HL-60/S4 (cell line): ENCODE measurements around the gene ZSCAN18.

Experiments
- in situ Hi-C: fragments of 300-500 bp; cut with MboI; formaldehyde crosslinking; loops from 2 replicates; pipeline ENCODE4 v1.14.3; 2022; ENCODE audit warnings: low sequenced_read_pairs

Gene ZSCAN18

DNA sequence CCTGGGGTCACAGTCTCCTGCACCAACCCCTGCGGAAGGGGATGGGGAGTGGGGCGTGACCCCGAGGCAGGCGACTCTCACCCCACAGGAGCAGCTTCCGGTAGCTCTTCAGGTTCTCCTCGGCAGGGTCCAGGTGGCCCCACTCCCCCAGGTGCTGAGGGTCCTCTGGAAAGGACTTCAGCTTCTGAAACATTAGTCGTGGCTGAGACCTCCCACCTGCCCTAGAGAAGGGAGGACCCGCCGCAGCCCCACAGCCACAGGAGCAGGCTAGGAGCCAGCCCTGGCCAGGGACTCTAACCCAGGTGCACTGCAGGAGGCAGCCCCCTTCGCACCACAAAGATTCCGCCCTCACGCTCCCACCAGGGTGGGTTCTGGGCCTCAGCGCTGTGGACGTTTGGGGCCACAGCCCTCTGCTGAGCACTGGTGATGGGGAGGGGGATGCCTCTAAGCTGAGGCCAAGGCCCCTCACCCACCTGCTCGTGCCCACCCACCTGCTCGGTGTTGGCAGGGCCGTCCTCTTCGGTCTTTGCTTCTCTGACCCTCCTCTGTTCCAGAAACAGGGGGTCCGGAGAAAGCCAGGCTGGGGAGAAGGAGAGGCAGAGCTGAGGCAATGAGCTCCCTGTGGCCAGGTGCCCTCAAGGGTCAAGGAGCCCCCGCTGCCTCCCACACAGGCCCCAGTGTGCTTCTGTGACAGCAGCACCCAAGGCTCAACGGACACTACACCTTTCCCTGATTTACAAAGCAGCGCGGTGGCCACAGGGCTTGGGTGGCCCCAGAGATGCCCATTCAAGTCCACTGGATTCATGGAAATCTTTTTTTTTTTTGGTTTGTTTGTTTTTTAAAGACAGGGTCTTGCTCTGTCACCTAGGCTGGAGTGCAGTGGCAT lies 11.0 kb downstream of the ZSCAN18 start:
- in situ Hi-C loops, result no loop called here

- in situ Hi-C loops, result no loop called here
Measured at GRCh38 chr19:58085348-58085875, 12.6 kb downstream of the ZSCAN18 start.

DNA sequence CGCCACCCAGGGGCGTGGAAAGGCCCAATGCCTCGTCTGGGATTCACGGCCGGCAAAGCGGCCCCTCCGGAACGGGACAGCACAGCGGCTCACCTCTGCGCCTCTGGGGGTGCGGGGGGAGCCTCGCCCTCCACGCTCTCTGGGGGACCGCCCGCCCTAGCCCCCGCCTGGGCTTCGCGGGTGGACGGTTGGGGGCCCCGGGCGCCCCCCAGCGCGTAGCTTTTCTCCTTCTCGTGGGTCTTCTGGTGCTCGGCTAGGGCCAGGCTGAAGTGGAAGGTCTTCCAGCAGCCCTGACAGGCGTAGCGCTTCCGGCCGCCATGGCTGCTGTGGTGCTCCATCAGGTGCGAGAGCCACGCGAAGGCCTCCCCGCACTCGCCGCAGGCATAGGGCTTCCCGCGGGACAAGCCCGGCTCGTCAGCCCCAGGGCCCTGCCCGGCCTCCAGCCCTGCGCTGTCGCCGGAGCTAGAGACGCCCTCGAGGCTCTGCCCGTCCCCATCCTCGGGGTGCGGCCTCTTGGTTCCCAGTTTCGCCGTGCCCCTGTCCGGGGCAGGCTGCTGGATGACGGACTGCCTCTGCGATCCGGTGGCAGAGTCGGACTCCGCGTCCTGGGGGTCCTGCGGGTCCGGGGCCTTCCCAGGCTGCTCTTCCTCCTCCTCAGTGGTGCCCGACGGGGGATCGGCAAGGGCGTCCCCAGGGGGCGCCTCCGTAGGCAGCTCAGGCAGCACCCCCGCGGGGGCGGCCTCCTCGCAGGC lies 13.3 kb downstream of the ZSCAN18 start:
- in situ Hi-C loops, result no loop called here

- in situ Hi-C loops, result no loop called here
Measured at GRCh38 chr19:58083021-58083420, 15.0 kb downstream of the ZSCAN18 start.

- in situ Hi-C loops, result no loop called here
Measured at GRCh38 chr19:58079792-58080191, 18.2 kb downstream of the ZSCAN18 start.

GRCh38 chr19:58067240-58067912 lies 30.7 kb downstream of the ZSCAN18 start:
- in situ Hi-C loops, result no loop called here

- in situ Hi-C loops, result no loop called here
Measured at GRCh38 chr19:58063712-58064111, 34.3 kb downstream of the ZSCAN18 start.

DNA sequence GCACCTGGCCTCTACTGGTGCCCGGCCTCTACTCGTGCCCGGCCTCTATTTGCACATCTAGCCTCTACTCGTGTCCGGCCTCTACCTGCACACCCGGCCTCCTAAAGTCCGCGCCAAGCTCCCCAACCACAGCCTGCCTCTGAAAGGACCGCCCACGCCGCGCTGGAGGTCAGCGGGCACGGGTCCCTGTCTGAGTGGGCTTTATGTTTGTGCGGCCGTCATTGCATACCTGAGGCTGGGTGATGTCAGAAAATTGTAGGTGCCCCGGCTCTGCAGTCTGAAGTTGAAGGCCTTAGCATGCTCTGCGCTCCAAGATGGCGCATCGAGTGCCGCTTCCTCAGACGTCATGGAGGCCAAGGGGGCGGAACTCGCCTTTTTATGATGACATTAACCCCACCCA lies 37.8 kb downstream of the ZSCAN18 start:
- in situ Hi-C loops, result no loop called here

DNA sequence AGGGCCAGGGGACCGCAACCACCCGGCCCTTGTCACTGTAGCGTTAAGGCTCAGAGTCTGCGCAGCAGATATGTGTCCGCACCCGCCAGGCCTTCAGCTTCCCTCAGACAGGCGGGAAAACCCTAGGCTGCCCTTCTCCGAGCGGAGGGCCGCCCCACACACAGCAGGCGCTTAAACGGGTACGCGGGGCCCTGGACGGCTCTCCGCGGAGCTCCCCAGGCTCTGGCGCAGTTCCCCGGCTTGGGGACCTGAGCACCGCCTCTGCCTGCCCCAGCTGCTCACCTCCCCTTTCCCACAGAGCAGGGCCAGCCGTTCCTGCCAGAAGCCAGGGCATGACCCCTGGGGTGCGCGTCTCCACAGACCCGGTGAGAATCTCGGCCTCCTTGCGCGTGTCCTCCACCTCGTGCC lies 38.4 kb downstream of the ZSCAN18 start:
- in situ Hi-C loops, result no loop called here

DNA sequence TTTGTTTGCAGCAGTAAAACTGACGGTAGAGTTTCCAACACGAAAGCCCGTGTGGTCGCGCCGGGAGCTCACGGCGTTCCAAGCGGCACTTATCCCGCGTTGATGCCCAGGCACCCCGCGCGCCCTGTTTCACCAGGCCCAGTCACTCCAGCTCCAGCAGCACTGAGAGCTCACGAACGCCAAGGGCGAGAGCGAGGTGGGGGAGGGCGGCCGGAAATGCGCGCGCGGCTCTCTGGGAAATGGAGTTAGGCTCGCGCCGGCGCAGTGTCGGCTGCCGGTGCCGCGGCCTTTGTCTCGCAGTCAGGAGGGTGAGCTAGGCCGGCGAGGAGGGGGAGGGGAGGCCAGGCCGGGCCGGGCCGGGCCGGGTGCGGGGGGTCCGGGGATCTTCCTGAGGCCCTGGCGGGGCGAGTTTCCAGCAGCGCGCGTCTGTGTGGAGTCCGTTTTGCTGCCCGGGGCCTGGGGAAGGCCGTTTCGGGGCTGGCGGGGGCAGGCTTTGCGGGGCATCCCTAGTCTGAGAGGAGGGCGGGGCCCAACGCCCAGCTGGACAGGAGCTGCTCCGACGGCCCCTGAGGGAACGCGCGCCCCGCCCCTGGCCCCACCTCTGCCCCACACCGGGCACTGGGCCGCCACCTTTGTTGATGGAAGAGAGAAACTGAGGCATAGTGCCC lies 38.9 kb downstream of the ZSCAN18 start, which contains the start of gene ZNF135:
Gene ZNF135 (plus strand): TSS at position 280 of the 668 bp plus-strand sequence. CDS start 721 bp downstream, outside the sequence.
- in situ Hi-C loops, result no loop called here

DNA sequence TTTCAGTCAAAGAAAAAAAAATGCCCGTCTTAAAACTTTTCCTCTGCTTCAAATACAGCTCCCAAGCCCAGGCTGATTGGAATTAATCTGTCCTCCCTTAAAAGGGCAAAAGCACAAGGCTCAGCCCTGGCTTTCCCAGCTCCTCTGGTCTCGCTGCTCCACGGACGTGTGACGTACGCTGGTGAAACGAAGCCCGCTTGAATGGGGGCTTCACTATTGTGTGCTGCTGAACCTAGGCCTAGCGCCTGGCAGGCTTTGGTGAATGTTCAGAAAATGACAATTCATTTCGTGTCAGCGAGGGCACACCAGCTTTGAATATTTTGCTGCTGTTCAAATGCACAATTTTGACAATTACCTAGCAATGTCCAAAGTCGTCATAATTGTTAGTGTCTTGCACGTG lies 39.6 kb downstream of the ZSCAN18 start:
- in situ Hi-C loops, result no loop called here

DNA sequence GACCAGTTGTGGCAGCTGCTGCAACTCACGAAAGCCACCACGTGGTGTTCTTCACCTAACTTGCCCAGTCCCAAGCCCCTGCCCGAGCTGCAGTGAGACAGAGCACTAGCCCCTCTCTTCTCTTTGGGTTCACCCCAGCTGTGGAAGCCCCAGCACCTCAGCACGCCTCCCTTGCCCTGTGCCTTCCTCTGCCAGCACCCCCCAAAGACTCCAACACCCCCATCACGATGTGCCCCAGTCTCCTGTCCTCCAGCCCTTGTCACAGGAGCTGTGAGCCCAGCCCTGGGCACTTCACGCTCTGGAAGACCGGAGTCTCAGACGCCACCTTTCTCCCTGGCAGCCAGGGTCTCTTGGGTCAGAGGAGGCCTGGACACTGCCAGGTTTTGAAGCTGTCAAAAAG lies 41.2 kb downstream of the ZSCAN18 start:
- in situ Hi-C loops, result no loop called here

- in situ Hi-C loops, result no loop called here
Measured at GRCh38 chr19:58056261-58056660, 41.8 kb downstream of the ZSCAN18 start.

- in situ Hi-C loops, result no loop called here
Measured at GRCh38 chr19:58054901-58055874, 42.8 kb downstream of the ZSCAN18 start.

DNA sequence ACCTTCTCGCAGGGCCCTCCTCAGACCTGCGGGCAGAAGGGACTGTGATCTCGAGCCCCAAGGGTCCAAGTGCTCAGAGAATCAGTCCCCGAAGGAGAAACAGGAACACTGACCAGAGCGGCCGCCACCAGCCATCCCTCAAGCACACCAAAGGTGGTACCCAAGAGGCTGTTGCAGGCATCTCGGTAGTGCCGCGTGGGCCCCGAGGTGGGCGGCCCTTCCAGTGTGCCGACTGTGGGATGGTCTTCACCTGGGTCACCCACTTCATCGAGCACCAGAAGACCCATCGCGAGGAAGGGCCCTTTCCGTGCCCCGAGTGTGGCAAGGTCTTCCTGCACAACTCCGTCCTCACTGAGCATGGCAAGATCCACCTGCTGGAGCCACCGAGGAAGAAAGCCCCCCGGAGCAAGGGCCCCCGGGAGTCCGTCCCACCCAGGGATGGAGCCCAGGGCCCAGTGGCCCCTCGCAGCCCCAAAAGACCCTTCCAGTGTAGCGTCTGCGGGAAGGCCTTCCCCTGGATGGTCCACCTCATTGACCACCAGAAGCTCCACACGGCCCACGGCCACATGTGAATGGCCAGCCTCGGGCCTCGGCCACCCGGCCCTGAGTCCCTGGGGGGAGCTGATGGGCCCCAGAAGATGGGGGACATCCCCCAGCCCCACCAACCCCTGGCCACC lies 44.4 kb downstream of the ZSCAN18 start:
- in situ Hi-C loops, result no loop called here

GRCh38 chr19:58052256-58052655 lies 45.8 kb downstream of the ZSCAN18 start:
- in situ Hi-C loops, result no loop called here

DNA sequence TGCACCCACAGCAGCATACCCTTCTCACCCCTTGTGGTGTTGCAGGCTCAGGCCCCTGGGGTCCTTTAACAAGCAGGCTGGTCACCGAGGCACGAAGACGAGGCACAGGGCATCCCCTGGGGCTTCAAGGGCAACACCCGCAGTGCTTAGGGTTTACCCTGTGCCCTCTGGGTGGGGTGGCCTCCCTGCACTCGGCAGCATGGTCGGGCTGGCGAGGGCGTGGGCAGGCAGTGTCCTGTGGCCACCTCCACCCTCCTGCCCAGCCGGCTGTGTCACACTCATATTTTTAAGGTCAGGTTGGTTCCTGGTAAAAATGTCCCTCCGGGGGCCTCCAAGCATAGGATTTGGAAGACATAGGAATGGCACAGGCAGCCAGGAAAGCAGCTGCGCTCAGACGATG lies 50.4 kb downstream of the ZSCAN18 start:
- in situ Hi-C loops, result no loop called here

DNA sequence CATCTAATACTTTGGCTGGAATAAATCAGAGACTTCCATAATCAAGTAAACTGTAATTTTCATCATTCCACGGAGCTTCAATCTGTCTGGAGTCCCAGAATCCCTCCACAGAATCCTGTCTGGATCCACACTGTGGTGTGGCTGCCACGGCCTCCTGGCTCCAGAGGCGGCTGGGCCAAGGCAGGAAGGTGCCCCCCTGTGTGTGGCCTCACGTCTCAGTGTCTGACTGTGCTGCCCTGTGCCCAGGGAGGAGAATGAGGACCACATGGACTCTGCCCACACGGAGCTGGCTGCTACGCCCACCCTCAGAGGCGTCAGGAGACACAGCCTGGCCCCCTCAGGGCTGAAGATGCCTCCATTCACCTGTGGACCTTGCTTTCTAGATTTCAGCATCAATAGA lies 51.2 kb downstream of the ZSCAN18 start:
- in situ Hi-C loops, result no loop called here
